A673 (cell line): Measurements from ENCODE around the gene ATP13A1.

ENCODE experiments used
- EZH2 ChIP-seq: fragments of 200-600 bp; sonication (generic); IDR thresholded peaks from 2 replicates; pipeline ENCODE4 v1.6.1; 2017; ENCODE audit warnings: borderline replicate concordance, low read depth, mild to moderate bottlenecking, mixed read lengths, antibody characterized with exemption, low read length; ENCODE audit not compliant: poor library complexity, severe bottlenecking
- TF ChIP-seq, protein P1 (sequence below): fragments of 300-800, 200-600 bp; sonication (generic); conservative IDR thresholded peaks from 2 replicates; pipeline ENCODE4 v1.5.1; 2017; ENCODE audit warnings: low read depth, mild to moderate bottlenecking, antibody characterized with exemption, low read length, moderate library complexity, mixed read lengths

GRCh38 chr19:19649580-19649995 is 13.9 kb downstream of the ATP13A1 start:
- TF ChIP-seq, protein P1, sequence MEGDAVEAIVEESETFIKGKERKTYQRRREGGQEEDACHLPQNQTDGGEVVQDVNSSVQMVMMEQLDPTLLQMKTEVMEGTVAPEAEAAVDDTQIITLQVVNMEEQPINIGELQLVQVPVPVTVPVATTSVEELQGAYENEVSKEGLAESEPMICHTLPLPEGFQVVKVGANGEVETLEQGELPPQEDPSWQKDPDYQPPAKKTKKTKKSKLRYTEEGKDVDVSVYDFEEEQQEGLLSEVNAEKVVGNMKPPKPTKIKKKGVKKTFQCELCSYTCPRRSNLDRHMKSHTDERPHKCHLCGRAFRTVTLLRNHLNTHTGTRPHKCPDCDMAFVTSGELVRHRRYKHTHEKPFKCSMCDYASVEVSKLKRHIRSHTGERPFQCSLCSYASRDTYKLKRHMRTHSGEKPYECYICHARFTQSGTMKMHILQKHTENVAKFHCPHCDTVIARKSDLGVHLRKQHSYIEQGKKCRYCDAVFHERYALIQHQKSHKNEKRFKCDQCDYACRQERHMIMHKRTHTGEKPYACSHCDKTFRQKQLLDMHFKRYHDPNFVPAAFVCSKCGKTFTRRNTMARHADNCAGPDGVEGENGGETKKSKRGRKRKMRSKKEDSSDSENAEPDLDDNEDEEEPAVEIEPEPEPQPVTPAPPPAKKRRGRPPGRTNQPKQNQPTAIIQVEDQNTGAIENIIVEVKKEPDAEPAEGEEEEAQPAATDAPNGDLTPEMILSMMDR: no peak
- no peak for TF ChIP-seq EZH2
